Osteoblast (primary cell): ENCODE results near the gene ERBB4. TPM values are rescaled to one million over a fixed set of nuclear protein-coding genes. Genes with fewer than 3 reads are reported as not detected.

Experiments
- DNase-seq: peaks from one replicate; pipeline ENCODE4 v3.0.0; 2011; ENCODE audit warnings: low spot score, mixed read lengths; ENCODE audit not compliant: insufficient read length; ENCODE audit errors: missing footprints
- H2AFZ ChIP-seq: 2 replicates; pipeline ENCODE4 v1.6.0; 2011; ENCODE audit warnings: mild to moderate bottlenecking, low read length
- H3K27ac ChIP-seq: 2 replicates; pipeline ENCODE4 v1.5.1; 2011; ENCODE audit warnings: mild to moderate bottlenecking, low read depth, low read length, moderate library complexity
- H3K27me3 ChIP-seq: 2 replicates; pipeline ENCODE4 v1.6.0; 2012; ENCODE audit warnings: mild to moderate bottlenecking, control low read depth, inconsistent platforms, low read length, moderate library complexity; ENCODE audit not compliant: insufficient read depth
- H3K36me3 ChIP-seq: 2 replicates; pipeline ENCODE4 v1.5.1; 2011; ENCODE audit warnings: mild to moderate bottlenecking, low read length, control low read depth, moderate library complexity; ENCODE audit not compliant: insufficient read depth
- H3K4me1 ChIP-seq: 2 replicates; pipeline ENCODE4 v1.5.1; 2011; ENCODE audit warnings: mild to moderate bottlenecking, low read length, control low read depth, moderate library complexity; ENCODE audit not compliant: insufficient read depth
- H3K4me2 ChIP-seq: 2 replicates; pipeline ENCODE4 v1.6.0; 2011; ENCODE audit warnings: mild to moderate bottlenecking, low read length; ENCODE audit not compliant: insufficient read depth
- H3K4me3 ChIP-seq: fragments of 200-600 bp; sonication (generic); 3 replicates; pipeline ENCODE4 v1.5.1; 2012; ENCODE audit warnings: mild to moderate bottlenecking, low read length, inconsistent platforms; ENCODE audit not compliant: insufficient read depth
- H3K79me2 ChIP-seq: 2 replicates; pipeline ENCODE4 v1.6.0; 2012; ENCODE audit warnings: mild to moderate bottlenecking, low read length, control low read depth, inconsistent platforms; ENCODE audit not compliant: insufficient read depth
- H3K9me3 ChIP-seq: 2 replicates; pipeline ENCODE4 v1.5.1; 2011; ENCODE audit warnings: low read depth, low read length, control low read depth
- H4K20me1 ChIP-seq: 2 replicates; pipeline ENCODE4 v1.6.0; 2012; ENCODE audit warnings: mild to moderate bottlenecking, low read length, control low read depth; ENCODE audit not compliant: insufficient read depth
- total RNA-seq: library from RNA; depleted of rRNA; stranded (reverse); fragments of >200 nt; gene quantifications from 2 replicates; pipeline ENCODE4 v1.2.3, GENCODE V29; 2012
- TF ChIP-seq, protein P1 (sequence below): IDR thresholded peaks from 2 replicates; pipeline ENCODE4 v1.5.1; 2011; ENCODE audit warnings: mild to moderate bottlenecking, low read depth, low read length, moderate library complexity; ENCODE audit errors: extremely low read depth

ERBB4 gene
- total RNA-seq, 1 donor: under 0.01 TPM

DNA sequence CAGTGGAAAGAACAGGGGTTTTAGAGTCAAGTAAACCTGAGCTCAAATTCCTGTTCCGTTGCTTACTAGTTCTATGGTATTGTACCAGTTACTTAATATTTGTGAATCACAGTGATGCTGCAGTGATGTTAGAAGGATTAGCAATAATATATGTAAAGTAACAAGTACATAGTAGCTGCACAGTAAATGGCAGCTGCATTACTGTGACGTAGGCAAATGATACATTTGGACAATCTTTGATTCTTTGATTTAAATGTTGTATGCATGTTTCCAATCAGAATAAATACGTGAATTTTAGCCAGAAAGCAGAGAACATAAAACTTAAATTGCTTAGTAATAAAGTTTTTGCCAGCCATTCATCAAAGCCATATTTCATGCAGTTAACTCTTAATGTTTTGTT is 243.0 kb downstream of the ERBB4 start:
- Histone ChIP-seq H3K27me3 (no peaks in the 10 kb centered on the region), H3K4me1 (no peaks in the 10 kb centered on the region), H3K4me2 (no peak overlapping the region), H3K79me2 (no peaks in the 10 kb centered on the region), H3K36me3 (no peaks in the 10 kb centered on the region), H3K4me3 (no peak overlapping the region), H3K9me3 (no peaks in the 10 kb centered on the region), H4K20me1 (no peaks in the 10 kb centered on the region), H3K27ac (no peak overlapping the region), H2AFZ (no peak overlapping the region)
- no peak for DNase-seq
- TF ChIP-seq, protein P1, sequence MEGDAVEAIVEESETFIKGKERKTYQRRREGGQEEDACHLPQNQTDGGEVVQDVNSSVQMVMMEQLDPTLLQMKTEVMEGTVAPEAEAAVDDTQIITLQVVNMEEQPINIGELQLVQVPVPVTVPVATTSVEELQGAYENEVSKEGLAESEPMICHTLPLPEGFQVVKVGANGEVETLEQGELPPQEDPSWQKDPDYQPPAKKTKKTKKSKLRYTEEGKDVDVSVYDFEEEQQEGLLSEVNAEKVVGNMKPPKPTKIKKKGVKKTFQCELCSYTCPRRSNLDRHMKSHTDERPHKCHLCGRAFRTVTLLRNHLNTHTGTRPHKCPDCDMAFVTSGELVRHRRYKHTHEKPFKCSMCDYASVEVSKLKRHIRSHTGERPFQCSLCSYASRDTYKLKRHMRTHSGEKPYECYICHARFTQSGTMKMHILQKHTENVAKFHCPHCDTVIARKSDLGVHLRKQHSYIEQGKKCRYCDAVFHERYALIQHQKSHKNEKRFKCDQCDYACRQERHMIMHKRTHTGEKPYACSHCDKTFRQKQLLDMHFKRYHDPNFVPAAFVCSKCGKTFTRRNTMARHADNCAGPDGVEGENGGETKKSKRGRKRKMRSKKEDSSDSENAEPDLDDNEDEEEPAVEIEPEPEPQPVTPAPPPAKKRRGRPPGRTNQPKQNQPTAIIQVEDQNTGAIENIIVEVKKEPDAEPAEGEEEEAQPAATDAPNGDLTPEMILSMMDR: no peak

DNA sequence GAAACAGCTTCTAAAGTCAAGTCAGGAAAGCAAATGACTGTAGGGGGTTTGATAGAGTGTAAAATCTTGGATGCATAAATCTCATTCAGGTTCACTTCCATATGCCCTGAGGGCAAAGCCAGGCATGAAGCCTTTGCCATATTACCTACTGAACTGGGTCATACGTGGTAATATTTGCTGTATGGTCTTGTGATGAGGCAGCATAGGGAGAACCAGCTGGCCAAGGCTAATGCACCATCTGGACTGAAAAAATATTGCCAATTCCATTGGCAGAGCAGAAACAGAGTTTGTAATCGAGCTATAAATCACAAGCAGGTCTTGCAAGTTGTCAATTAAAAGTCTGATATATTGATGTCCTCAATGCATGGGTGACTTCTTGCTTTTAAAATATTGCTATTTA is 243.8 kb downstream of the ERBB4 start:
- Histone ChIP-seq H3K27ac (no peak overlapping the region), H2AFZ (no peak overlapping the region), H3K4me3 (no peak overlapping the region), H3K36me3 (no peaks in the 10 kb centered on the region), H3K79me2 (no peaks in the 10 kb centered on the region), H3K4me2 (no peak overlapping the region), H3K27me3 (no peaks in the 10 kb centered on the region), H3K9me3 (no peaks in the 10 kb centered on the region), H4K20me1 (no peaks in the 10 kb centered on the region), H3K4me1 (no peaks in the 10 kb centered on the region)
- no peak for DNase-seq
- TF ChIP-seq, protein P1: no peak

DNA sequence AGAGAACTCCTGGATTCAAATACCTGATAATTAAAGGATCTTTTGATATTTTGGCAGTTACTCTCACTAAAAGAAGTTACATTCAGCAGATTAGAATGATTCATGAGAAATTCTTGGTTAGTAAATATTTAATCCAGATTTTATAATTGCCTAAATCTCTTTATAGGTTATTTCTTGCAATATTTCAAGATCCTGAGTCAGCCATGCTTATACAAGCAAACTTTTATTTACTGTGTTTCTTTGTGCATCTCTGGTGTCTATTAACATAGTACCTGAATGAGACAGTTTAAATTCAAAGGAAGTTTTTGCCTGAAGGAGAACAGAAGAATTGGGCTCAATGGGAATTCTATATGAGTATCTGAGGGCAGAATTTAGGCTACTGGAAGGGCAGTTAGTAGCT is 249.3 kb downstream of the ERBB4 start:
- H3K4me2 ChIP-seq: no peak overlapping the region
- TF ChIP-seq, protein P1: no peak
- H3K79me2 ChIP-seq: no peaks in the 10 kb centered on the region
- H3K4me3 ChIP-seq: no peak overlapping the region
- no peak for DNase-seq
- no peaks in the 10 kb centered on the region for H3K36me3 ChIP-seq
- no peak overlapping the region for H3K27ac ChIP-seq
- H3K27me3 ChIP-seq: no peaks in the 10 kb centered on the region
- no peaks in the 10 kb centered on the region for H3K4me1 ChIP-seq
- no peaks in the 10 kb centered on the region for H3K9me3 ChIP-seq
- H2AFZ ChIP-seq: no peak overlapping the region
- H4K20me1 ChIP-seq: no peaks in the 10 kb centered on the region

DNA sequence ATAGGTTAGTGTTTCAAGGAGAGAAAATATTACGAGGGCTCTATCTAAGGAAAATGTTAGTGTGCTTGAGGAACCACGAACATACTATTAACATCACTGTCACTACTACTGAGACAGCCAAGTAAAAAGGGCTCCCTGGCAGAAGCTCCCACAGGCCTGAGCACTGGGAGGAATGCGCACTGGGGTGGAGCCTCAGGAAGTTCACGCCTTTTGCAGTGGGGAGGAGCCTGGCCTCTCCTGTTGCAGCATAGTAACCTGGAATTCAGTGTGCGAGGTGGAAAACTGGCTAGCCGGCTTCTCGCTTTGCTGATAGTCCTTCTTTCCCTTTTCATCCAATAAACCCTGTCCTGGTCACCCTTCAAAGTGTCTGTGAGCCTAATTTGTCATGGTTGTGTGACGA is 250.3 kb downstream of the ERBB4 start:
- TF ChIP-seq, protein P1: no peak
- Histone ChIP-seq H2AFZ (no peak overlapping the region), H3K4me3 (no peak overlapping the region), H3K27me3 (no peaks in the 10 kb centered on the region), H4K20me1 (no peaks in the 10 kb centered on the region), H3K79me2 (no peaks in the 10 kb centered on the region), H3K9me3 (no peaks in the 10 kb centered on the region), H3K4me2 (no peak overlapping the region), H3K36me3 (no peaks in the 10 kb centered on the region), H3K4me1 (no peaks in the 10 kb centered on the region), H3K27ac (no peak overlapping the region)
- no peak for DNase-seq
